SK-N-SH (cell line): ENCODE measurements around the gene PTMS.

Experiments
- EP300 ChIP-seq, 2 experiments: IDR thresholded peaks; 2 replicates each; pipeline versions ENCODE4 v1.4.0 to v1.6.1; 2012; ENCODE audit warnings: borderline replicate concordance in 1 of 2, low read depth in 1 of 2, low read length in 1 of 2
- EZH2phosphoT487 ChIP-seq: fragments of 200-600 bp; sonication (generic); IDR thresholded peaks from 2 replicates; pipeline ENCODE4 v1.6.1; 2017; ENCODE audit warnings: low read depth, mixed run types, mild to moderate bottlenecking, antibody characterized with exemption, moderate library complexity, borderline replicate concordance
- GABPA ChIP-seq: IDR thresholded peaks from 2 replicates; pipeline ENCODE4 v1.4.0; 2012; ENCODE audit warnings: low read depth, mild to moderate bottlenecking
- JUND ChIP-seq: IDR thresholded peaks from 2 replicates; pipeline ENCODE4 v1.4.0; 2012
- RAD21 ChIP-seq: IDR thresholded peaks from 2 replicates; pipeline ENCODE4 v1.6.1; 2012; ENCODE audit warnings: mild to moderate bottlenecking, low read length
- RFX5 ChIP-seq: IDR thresholded peaks from 2 replicates; pipeline ENCODE4 v1.6.1; 2012; ENCODE audit warnings: mild to moderate bottlenecking, improper control_type of control experiment, low read length
- YY1 ChIP-seq: IDR thresholded peaks from 2 replicates; pipeline ENCODE4 v1.4.0; 2012; ENCODE audit warnings: low read depth, mild to moderate bottlenecking
- TF ChIP-seq, protein P1 (sequence below): fragments of 200-600 bp; sonication (generic); IDR thresholded peaks from 2 replicates; pipeline ENCODE4 v1.6.1; 2017; ENCODE audit warnings: antibody characterized with exemption, mild to moderate bottlenecking, moderate library complexity
- TF ChIP-seq, protein P2 (sequence below): IDR thresholded peaks from 2 replicates; pipeline ENCODE4 v1.4.0; 2012; ENCODE audit warnings: low read depth, borderline replicate concordance

- TF ChIP-seq EP300 (IDR thresholded peaks at IDR 0.05; ENCODE audit: borderline replicate concordance in 1 of 2, low read depth in 1 of 2, low read length in 1 of 2) (no peak), RAD21 (no peak), EZH2phosphoT487 (no peak), YY1 (no peak), GABPA (no peak), JUND (no peak), RFX5 (no peak)
- TF ChIP-seq, protein P1, sequence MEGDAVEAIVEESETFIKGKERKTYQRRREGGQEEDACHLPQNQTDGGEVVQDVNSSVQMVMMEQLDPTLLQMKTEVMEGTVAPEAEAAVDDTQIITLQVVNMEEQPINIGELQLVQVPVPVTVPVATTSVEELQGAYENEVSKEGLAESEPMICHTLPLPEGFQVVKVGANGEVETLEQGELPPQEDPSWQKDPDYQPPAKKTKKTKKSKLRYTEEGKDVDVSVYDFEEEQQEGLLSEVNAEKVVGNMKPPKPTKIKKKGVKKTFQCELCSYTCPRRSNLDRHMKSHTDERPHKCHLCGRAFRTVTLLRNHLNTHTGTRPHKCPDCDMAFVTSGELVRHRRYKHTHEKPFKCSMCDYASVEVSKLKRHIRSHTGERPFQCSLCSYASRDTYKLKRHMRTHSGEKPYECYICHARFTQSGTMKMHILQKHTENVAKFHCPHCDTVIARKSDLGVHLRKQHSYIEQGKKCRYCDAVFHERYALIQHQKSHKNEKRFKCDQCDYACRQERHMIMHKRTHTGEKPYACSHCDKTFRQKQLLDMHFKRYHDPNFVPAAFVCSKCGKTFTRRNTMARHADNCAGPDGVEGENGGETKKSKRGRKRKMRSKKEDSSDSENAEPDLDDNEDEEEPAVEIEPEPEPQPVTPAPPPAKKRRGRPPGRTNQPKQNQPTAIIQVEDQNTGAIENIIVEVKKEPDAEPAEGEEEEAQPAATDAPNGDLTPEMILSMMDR = no peak
- TF ChIP-seq, protein P2, sequence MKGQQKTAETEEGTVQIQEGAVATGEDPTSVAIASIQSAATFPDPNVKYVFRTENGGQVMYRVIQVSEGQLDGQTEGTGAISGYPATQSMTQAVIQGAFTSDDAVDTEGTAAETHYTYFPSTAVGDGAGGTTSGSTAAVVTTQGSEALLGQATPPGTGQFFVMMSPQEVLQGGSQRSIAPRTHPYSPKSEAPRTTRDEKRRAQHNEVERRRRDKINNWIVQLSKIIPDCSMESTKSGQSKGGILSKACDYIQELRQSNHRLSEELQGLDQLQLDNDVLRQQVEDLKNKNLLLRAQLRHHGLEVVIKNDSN = no peak
These were observed 52.1 kb downstream of the PTMS start for GRCh38 chr12:6818222-6818621.
